A549 (cell line): ENCODE measurements around the gene FOXP1. TPM values are rescaled to one million over a fixed set of nuclear protein-coding genes. Genes with fewer than 3 reads are reported as not detected.

Experiments
- ATAC-seq, 2 experiments: fragments of 200-7000 bp in 1 of 2; fragments of >200 bp in 1 of 2; cut with Nextera tagmentation in 1 of 2; cut with Tn5 transposase in 1 of 2; 3 replicates each; pipeline versions ENCODE4 v1.8.0 to v1.9.1; 2018 to 2020; ENCODE audit warnings: mild to moderate bottlenecking in 1 of 2, moderate library complexity in 1 of 2
- CTCF ChIA-PET: fragments of 300-600 bp; sonication (Branson Sonifier 250); formaldehyde crosslinking; extraction: SDS; loops from one replicate; lab custom pipeline; 2021; ENCODE audit warnings: antibody characterized with exemption, inconsistent platforms; lab: Yijun Ruan, JAX
- POLR2A ChIA-PET: fragments of 350-600 bp; formaldehyde crosslinking; extraction: SDS; loops from one replicate; lab custom pipeline; 2021; ENCODE audit warnings: antibody characterized with exemption, inconsistent platforms; lab: Yijun Ruan, JAX
- DNase-seq, 2 experiments: peaks; one replicate each; pipeline versions ENCODE4 v3.0.0 to v3.0.0-alpha.2; 2011 to 2016; ENCODE audit warnings: low read depth in 1 of 2, low spot score in 1 of 2
- FAIRE-seq: peaks from 2 replicates; lab custom pipeline; 2011; peaks lifted over from hg19 to GRCh38; lab: Jason Lieb, UNC
- H3K27ac ChIP-seq, 2 experiments: fragments of >200 bp; sonication (Bioruptor Twin); formaldehyde crosslinking; 3 replicates each; pipeline ENCODE4 v1.5.1; 2016 to 2017
- H3K4me1 ChIP-seq: fragments of >200 bp; sonication (Bioruptor Twin); formaldehyde crosslinking; 3 replicates; pipeline ENCODE4 v1.6.1; 2016
- H3K4me2 ChIP-seq: fragments of >200 bp; sonication (Bioruptor Twin); formaldehyde crosslinking; 3 replicates; pipeline ENCODE4 v1.6.1; 2016
- H3K4me3 ChIP-seq: fragments of >200 bp; sonication (Bioruptor Twin); formaldehyde crosslinking; 3 replicates; pipeline ENCODE4 v1.5.1; 2016
- H3K9me3 ChIP-seq: fragments of >200 bp; sonication (Bioruptor Twin); formaldehyde crosslinking; 3 replicates; pipeline ENCODE4 v1.6.1; 2016
- BHLHE40 ChIP-seq: IDR thresholded peaks from 2 replicates; pipeline ENCODE4 v1.6.1; 2012; ENCODE audit warnings: low read depth, low read length, inconsistent platforms
- CBX2 ChIP-seq: fragments of 200-600 bp; sonication (generic); IDR thresholded peaks from 2 replicates; pipeline ENCODE4 v1.6.1; 2016; ENCODE audit warnings: low read depth, mild to moderate bottlenecking, borderline replicate concordance
- CEBPB ChIP-seq, 2 experiments: fragments of >200 bp in 1 of 2; sonication (Bioruptor Twin) in 1 of 2; formaldehyde crosslinking in 1 of 2; IDR thresholded peaks; 2 replicates each; pipeline ENCODE4 v1.6.1; 2012 to 2016
- EHF ChIP-seq: fragments of 250-450 bp; sonication (Bioruptor Pico); IDR thresholded peaks from 2 replicates; pipeline ENCODE4 v1.5.0; 2020; ENCODE audit warnings: mild to moderate bottlenecking
- EHMT2 ChIP-seq: fragments of 200-600 bp; sonication (generic); IDR thresholded peaks from 2 replicates; pipeline ENCODE4 v1.6.1; 2016; ENCODE audit warnings: antibody characterized with exemption, low read depth, mild to moderate bottlenecking, moderate library complexity
- FOXS1 ChIP-seq: fragments of 250-450 bp; sonication (Bioruptor Pico); IDR thresholded peaks from 2 replicates; pipeline ENCODE4 v1.5.0; 2020; ENCODE audit warnings: mild to moderate bottlenecking, moderate library complexity
- HDAC2 ChIP-seq: fragments of 200-600 bp; sonication (generic); IDR thresholded peaks from 2 replicates; pipeline ENCODE4 v1.6.1; 2016
- HEYL ChIP-seq: fragments of 250-450 bp; sonication (Bioruptor Pico); IDR thresholded peaks from 2 replicates; pipeline ENCODE4 v1.8.0; 2021; ENCODE audit warnings: mild to moderate bottlenecking, moderate library complexity
- HOXB13 ChIP-seq: fragments of 250-450 bp; sonication (Bioruptor Pico); IDR thresholded peaks from 2 replicates; pipeline ENCODE4 v1.5.0; 2020; ENCODE audit warnings: low read depth, mild to moderate bottlenecking, moderate library complexity
- HOXB5 ChIP-seq: fragments of 250-450 bp; sonication (Bioruptor Pico); IDR thresholded peaks from 2 replicates; pipeline ENCODE4 v1.5.0; 2020; ENCODE audit warnings: mild to moderate bottlenecking, moderate library complexity
- KDM1A ChIP-seq: fragments of 200-600 bp; sonication (generic); IDR thresholded peaks from 2 replicates; pipeline ENCODE4 v1.6.1; 2016; ENCODE audit warnings: low read depth, mild to moderate bottlenecking
- MAFK ChIP-seq: fragments of 450-650 bp; IDR thresholded peaks from 2 replicates; pipeline ENCODE4 v1.6.1; 2014; ENCODE audit not compliant: partially characterized antibody
- NFE2L2 ChIP-seq: fragments of 150-350 bp; conservative IDR thresholded peaks from 2 replicates; pipeline ENCODE4 v1.6.1; 2014; ENCODE audit warnings: low read length
- NPAS2 ChIP-seq: fragments of 250-450 bp; sonication (Bioruptor Pico); IDR thresholded peaks from 2 replicates; pipeline ENCODE4 v1.8.0; 2022; ENCODE audit warnings: mild to moderate bottlenecking, moderate library complexity, borderline replicate concordance
- NR3C1 ChIP-seq: fragments of >200 bp; sonication (Bioruptor Twin); formaldehyde crosslinking; IDR thresholded peaks from 3 replicates; pipeline ENCODE4 v1.6.1; 2017
- POLR2AphosphoS2 ChIP-seq: conservative IDR thresholded peaks from 2 replicates; pipeline ENCODE4 v1.6.1; 2012; ENCODE audit warnings: low read length, improper control_type of control experiment, inconsistent platforms
- RAD21 ChIP-seq, 2 experiments: fragments of >200 bp in 1 of 2; sonication (Bioruptor Twin) in 1 of 2; formaldehyde crosslinking in 1 of 2; IDR thresholded peaks in 1 of 2; conservative IDR thresholded peaks in 1 of 2; 2 replicates in 1 of 2; 3 replicates in 1 of 2; pipeline ENCODE4 v1.6.1; 2012 to 2018; ENCODE audit warnings: inconsistent platforms in 1 of 2
- SMC3 ChIP-seq: fragments of >200 bp; sonication (Bioruptor Twin); formaldehyde crosslinking; IDR thresholded peaks from 3 replicates; pipeline ENCODE4 v1.6.1; 2018; ENCODE audit warnings: inconsistent platforms
- SREBF2 ChIP-seq: fragments of 450-650 bp; IDR thresholded peaks from 2 replicates; pipeline ENCODE4 v1.6.1; 2014; ENCODE audit warnings: mild to moderate bottlenecking, moderate library complexity
- TFCP2L1 ChIP-seq: fragments of 250-450 bp; sonication (Bioruptor Pico); IDR thresholded peaks from 2 replicates; pipeline ENCODE4 v1.5.0; 2021; ENCODE audit warnings: mild to moderate bottlenecking
- ZC3H11A ChIP-seq: fragments of 450-650 bp; IDR thresholded peaks from 2 replicates; pipeline ENCODE4 v1.6.1; 2014; ENCODE audit warnings: antibody characterized with exemption, mild to moderate bottlenecking
- ZNF302 ChIP-seq: fragments of 250-450 bp; sonication (Bioruptor Pico); IDR thresholded peaks from 2 replicates; pipeline ENCODE4 v1.9.0; 2021; ENCODE audit warnings: inconsistent platforms, mild to moderate bottlenecking, moderate library complexity
- WGBS: methylation state at CpG from one replicate; pipeline ENCODE4 v1.1.6; 2017; ENCODE audit errors: missing lambda C conversion rate; 5-methylcytosine and 5-hydroxymethylcytosine counted together
- polyA plus RNA-seq, 4 experiments: library from polyadenylated mRNA; depleted of rRNA in 3 of 4; stranded (reverse); fragments of >200 nt; fragmentation: RNase III in 1 of 4; extraction: RNeasy Plus Mini Kit Qiagen cat#74134 plus additional on column Dnase treatment in 1 of 4; gene quantifications; 2 replicates in 3 of 4; 3 replicates in 1 of 4; pipeline ENCODE4 v1.2.3, GENCODE V29; 2011 to 2017
- TF ChIP-seq, protein P1 (sequence below): fragments of 250-450 bp; sonication (Bioruptor Pico); IDR thresholded peaks from 2 replicates; pipeline ENCODE4 v1.5.0; 2021; ENCODE audit warnings: mild to moderate bottlenecking, moderate library complexity, borderline replicate concordance
- TF ChIP-seq, protein P2 (sequence below): IDR thresholded peaks from 2 replicates; pipeline ENCODE4 v1.6.1; 2012
- TF ChIP-seq, protein P3 (sequence below): IDR thresholded peaks from 2 replicates; pipeline ENCODE4 v1.6.1; 2012
- TF ChIP-seq, protein P4 (sequence below): fragments of 200-600 bp; sonication (generic); IDR thresholded peaks from 2 replicates; pipeline ENCODE4 v1.6.1; 2016; ENCODE audit warnings: antibody characterized with exemption, mild to moderate bottlenecking, moderate library complexity
- TF ChIP-seq, protein P5 (sequence below): fragments of >200 bp; sonication (Bioruptor Twin); formaldehyde crosslinking; IDR thresholded peaks from 2 replicates; pipeline ENCODE4 v1.6.1; 2016
- TF ChIP-seq, protein P6 (sequence below): fragments of 150-350 bp; IDR thresholded peaks from 2 replicates; pipeline ENCODE4 v1.6.1; 2014; ENCODE audit warnings: low read depth, mild to moderate bottlenecking, low read length

Gene FOXP1
- polyA plus RNA-seq, 2 of the 4 experiments (the other 2 are of a cell fraction), result 12.8 to 13.9 TPM

DNA sequence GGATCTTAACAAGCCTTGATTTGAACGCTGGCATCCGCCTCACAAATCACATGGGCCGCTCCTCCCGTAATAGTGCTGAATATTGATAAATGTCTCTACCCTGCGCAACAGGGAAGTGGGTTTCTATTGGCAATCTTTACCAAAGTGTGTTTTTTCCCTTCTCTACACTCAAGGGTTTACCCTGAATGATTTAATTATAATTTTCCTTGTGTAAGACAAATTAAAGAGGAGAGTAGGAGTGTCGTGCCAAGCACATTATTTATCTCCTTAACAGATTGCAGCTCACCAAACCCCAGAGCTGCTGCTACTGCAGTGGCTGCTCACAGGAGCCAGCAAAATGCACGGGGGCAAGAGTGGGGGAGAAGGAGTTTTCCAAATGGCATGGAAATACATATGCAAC is 545.8 kb downstream of the FOXP1 start:
- Histone ChIP-seq H3K4me2 (no peak overlapping the region), H3K4me3 (no peak overlapping the region), H3K4me1 (0 out of 3 replicates have a peak, but pooled peaks cover 4% of the 10 kb centered on the region), H3K9me3 (no peaks in the 10 kb centered on the region), H3K27ac (no peak overlapping the region)
- POLR2A ChIA-PET, result no interaction called here
- no peak for DNase-seq
- TF ChIP-seq NPAS2 (CRISPR knock-in tag), result no peak
- no peak for TF ChIP-seq HOXB5
- TF ChIP-seq ZC3H11A, result no peak
- no peak for TF ChIP-seq HDAC2
- TF ChIP-seq HOXB13 (CRISPR knock-in tag), result no peak
- TF ChIP-seq, protein P1, sequence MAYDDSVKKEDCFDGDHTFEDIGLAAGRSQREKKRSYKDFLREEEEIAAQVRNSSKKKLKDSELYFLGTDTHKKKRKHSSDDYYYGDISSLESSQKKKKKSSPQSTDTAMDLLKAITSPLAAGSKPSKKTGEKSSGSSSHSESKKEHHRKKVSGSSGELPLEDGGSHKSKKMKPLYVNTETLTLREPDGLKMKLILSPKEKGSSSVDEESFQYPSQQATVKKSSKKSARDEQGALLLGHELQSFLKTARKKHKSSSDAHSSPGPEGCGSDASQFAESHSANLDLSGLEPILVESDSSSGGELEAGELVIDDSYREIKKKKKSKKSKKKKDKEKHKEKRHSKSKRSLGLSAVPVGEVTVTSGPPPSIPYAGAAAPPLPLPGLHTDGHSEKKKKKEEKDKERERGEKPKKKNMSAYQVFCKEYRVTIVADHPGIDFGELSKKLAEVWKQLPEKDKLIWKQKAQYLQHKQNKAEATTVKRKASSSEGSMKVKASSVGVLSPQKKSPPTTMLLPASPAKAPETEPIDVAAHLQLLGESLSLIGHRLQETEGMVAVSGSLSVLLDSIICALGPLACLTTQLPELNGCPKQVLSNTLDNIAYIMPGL (CRISPR knock-in tag), result no peak
- TF ChIP-seq, protein P2, sequence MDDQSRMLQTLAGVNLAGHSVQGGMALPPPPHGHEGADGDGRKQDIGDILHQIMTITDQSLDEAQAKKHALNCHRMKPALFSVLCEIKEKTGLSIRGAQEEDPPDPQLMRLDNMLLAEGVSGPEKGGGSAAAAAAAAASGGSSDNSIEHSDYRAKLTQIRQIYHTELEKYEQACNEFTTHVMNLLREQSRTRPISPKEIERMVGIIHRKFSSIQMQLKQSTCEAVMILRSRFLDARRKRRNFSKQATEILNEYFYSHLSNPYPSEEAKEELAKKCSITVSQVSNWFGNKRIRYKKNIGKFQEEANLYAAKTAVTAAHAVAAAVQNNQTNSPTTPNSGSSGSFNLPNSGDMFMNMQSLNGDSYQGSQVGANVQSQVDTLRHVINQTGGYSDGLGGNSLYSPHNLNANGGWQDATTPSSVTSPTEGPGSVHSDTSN, result no peak
- TF ChIP-seq TFCP2L1 (CRISPR knock-in tag), result no peak
- TF ChIP-seq EHMT2, result no peak
- no peak for TF ChIP-seq NR3C1
- no peak for TF ChIP-seq RAD21 (conservative IDR thresholded peaks at IDR 0.05 in 1 of 2, IDR thresholded peaks at IDR 0.05 in 1 of 2)
- no peak for TF ChIP-seq BHLHE40
- TF ChIP-seq HEYL (CRISPR knock-in tag), result no peak
- no peak for TF ChIP-seq CBX2
- TF ChIP-seq MAFK, result no peak
- no peak for TF ChIP-seq CEBPB (IDR thresholded peaks at IDR 0.05)
- ATAC-seq, result no peak
- CTCF ChIA-PET, result interaction anchor here (0.6 to 1.5 kb wide), 2 partner anchors 45 to 974 kb away, joined by 3 to 5 read pairs; no protein-coding TSS in a partner anchor
- FAIRE-seq, result no peak
- 83% methylated on average over 7 of the region's 7 CpGs for WGBS

DNA sequence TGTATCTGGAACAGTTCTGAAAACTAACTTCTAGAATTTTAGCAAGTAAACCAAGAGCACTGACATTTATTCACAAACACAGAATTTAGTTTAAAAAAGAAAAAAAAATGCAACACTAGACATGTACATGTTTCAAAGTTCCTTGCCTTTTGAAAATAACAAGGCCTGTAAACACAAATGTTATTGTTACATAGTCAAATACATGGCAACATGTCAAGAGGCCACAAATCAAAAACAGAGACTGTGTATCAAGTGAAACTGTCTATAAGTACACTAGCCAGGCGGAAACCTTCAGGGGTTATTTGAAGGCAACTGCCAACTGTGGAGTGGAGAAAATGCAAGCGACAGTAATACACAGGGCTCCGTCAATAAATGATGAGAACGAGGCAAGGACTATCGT is 547.6 kb downstream of the FOXP1 start:
- POLR2A ChIA-PET, result no interaction called here
- Histone ChIP-seq H3K9me3 (no peaks in the 10 kb centered on the region), H3K4me2 (no peak overlapping the region), H3K4me3 (no peak overlapping the region), H3K4me1 (peaks cover 8% of the 10 kb centered on the region; the same call in 1 of the 3 replicates), H3K27ac (no peak overlapping the region)
- ATAC-seq, result no peak
- whole genome bisulfite sequencing, result 96% methylated on average over 5 of the region's 5 CpGs
- CTCF ChIA-PET, result interaction anchor here (0.6 to 1.7 kb wide), 3 partner anchors 10 to 178 kb away, joined by 3 to 4 read pairs (median 3); no protein-coding TSS in a partner anchor
- TF ChIP-seq, protein P3, sequence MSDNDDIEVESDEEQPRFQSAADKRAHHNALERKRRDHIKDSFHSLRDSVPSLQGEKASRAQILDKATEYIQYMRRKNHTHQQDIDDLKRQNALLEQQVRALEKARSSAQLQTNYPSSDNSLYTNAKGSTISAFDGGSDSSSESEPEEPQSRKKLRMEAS, result no peak
- TF ChIP-seq SREBF2 (no peak), SMC3 (no peak), KDM1A (no peak), NFE2L2 (no peak), POLR2AphosphoS2 (no peak), ZNF302 (CRISPR knock-in tag) (no peak), FOXS1 (CRISPR knock-in tag) (no peak), EHF (CRISPR knock-in tag) (no peak)
- TF ChIP-seq, protein P4, sequence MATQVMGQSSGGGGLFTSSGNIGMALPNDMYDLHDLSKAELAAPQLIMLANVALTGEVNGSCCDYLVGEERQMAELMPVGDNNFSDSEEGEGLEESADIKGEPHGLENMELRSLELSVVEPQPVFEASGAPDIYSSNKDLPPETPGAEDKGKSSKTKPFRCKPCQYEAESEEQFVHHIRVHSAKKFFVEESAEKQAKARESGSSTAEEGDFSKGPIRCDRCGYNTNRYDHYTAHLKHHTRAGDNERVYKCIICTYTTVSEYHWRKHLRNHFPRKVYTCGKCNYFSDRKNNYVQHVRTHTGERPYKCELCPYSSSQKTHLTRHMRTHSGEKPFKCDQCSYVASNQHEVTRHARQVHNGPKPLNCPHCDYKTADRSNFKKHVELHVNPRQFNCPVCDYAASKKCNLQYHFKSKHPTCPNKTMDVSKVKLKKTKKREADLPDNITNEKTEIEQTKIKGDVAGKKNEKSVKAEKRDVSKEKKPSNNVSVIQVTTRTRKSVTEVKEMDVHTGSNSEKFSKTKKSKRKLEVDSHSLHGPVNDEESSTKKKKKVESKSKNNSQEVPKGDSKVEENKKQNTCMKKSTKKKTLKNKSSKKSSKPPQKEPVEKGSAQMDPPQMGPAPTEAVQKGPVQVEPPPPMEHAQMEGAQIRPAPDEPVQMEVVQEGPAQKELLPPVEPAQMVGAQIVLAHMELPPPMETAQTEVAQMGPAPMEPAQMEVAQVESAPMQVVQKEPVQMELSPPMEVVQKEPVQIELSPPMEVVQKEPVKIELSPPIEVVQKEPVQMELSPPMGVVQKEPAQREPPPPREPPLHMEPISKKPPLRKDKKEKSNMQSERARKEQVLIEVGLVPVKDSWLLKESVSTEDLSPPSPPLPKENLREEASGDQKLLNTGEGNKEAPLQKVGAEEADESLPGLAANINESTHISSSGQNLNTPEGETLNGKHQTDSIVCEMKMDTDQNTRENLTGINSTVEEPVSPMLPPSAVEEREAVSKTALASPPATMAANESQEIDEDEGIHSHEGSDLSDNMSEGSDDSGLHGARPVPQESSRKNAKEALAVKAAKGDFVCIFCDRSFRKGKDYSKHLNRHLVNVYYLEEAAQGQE, result no peak
- TF ChIP-seq, protein P1 (CRISPR knock-in tag), result no peak
- TF ChIP-seq, protein P5, sequence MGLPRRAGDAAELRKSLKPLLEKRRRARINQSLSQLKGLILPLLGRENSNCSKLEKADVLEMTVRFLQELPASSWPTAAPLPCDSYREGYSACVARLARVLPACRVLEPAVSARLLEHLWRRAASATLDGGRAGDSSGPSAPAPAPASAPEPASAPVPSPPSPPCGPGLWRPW, result no peak
- TF ChIP-seq, protein P6, sequence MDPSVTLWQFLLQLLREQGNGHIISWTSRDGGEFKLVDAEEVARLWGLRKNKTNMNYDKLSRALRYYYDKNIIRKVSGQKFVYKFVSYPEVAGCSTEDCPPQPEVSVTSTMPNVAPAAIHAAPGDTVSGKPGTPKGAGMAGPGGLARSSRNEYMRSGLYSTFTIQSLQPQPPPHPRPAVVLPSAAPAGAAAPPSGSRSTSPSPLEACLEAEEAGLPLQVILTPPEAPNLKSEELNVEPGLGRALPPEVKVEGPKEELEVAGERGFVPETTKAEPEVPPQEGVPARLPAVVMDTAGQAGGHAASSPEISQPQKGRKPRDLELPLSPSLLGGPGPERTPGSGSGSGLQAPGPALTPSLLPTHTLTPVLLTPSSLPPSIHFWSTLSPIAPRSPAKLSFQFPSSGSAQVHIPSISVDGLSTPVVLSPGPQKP, result no peak
- TF ChIP-seq, protein P2, result no peak
- FAIRE-seq, result no peak
- no peak for DNase-seq
